SK-MEL-5 (cell line): ENCODE measurements around the gene TRABD. TPM values are rescaled to one million over a fixed set of nuclear protein-coding genes. Genes with fewer than 3 reads are reported as not detected.
A peak's percentile ranks its signal among the peaks of the same experiment; 100 is the strongest.

ENCODE experiments used
- DNase-seq: peaks from one replicate; pipeline ENCODE4 v3.0.0-alpha.2; 2016; ENCODE audit warnings: low read depth, low spot score
- in situ Hi-C: cut with HindIII; loops from 2 replicates; pipeline ENCODE4 v1.10.0; 2016; ENCODE audit warnings: low sequenced_read_pairs, high pct_unique_total_duplicates, low pct_unique_long_range_greater_than_20kb
- total RNA-seq: library from RNA; depleted of rRNA; stranded (reverse); fragments of >200 nt; shearing (Covaris generic); gene quantifications from 2 replicates; pipeline ENCODE4 v1.2.3, GENCODE V29; 2014; rRNA removed

TRABD gene
- total RNA-seq, 1 experiment from 2014 or later: 29.6 TPM

GRCh38 chr22:50238755-50239154 is 53.0 kb downstream of the TRABD start:
- in situ Hi-C loops: no loop called here

GRCh38 chr22:50242406-50242949 is 56.8 kb downstream of the TRABD start:
- DNase-seq: no peak
- in situ Hi-C loops: no loop called here

More at GRCh38 chr22:50238755-50239154, 53.0 kb downstream of the TRABD start:
- no peak for DNase-seq

GRCh38 chr22:50243685-50244419 is 58.1 kb downstream of the TRABD start:
- no peak for DNase-seq
- in situ Hi-C loops: no loop called here

- peak; percentile 91 for DNase-seq
- in situ Hi-C loops: no loop called here
Observed at GRCh38 chr22:50244420-50245213, 58.9 kb downstream of the TRABD start, which contains the start of gene TUBGCP6. Gene TUBGCP6, minus strand, starts transcription at chr22:50245023. Its CDS starts 564 bp downstream, at chr22:50244459.

- in situ Hi-C loops: no loop called here
- DNase-seq: no peak
Observed at GRCh38 chr22:50245214-50246072, 59.7 kb downstream of the TRABD start.

GRCh38 chr22:50246242-50247175 is 60.8 kb downstream of the TRABD start:
- DNase-seq: no peak
- in situ Hi-C loops: no loop called here

GRCh38 chr22:50247748-50248147 is 62.0 kb downstream of the TRABD start:
- DNase-seq: peak; percentile 76
- in situ Hi-C loops: no loop called here

- DNase-seq: no peak
- in situ Hi-C loops: no loop called here
Observed at GRCh38 chr22:50248196-50249081, 62.7 kb downstream of the TRABD start.

Other genes with a start within 250 kb of the TRABD start
- gene PIM3, start 225.1 kb upstream of the TRABD start, total RNA-seq: 108 and 120 TPM in 2 replicates
- not detected in 2 replicates for gene IL17REL, start 173.1 kb upstream of the TRABD start, total RNA-seq
- not detected in 2 replicates for gene TTLL8, start 127.6 kb upstream of the TRABD start, total RNA-seq
- gene MLC1, start 100.5 kb upstream of the TRABD start, total RNA-seq: not detected in 2 replicates
- gene MOV10L1, start 95.9 kb upstream of the TRABD start, total RNA-seq: 0.08 TPM in 1 of 2 replicates, not detected in the other
- 0.98 and 1.7 TPM in 2 replicates for gene PANX2, start 15.2 kb upstream of the TRABD start, total RNA-seq
- gene SELENOO, start 15.1 kb downstream of the TRABD start, total RNA-seq: 43.2 and 43.8 TPM in 2 replicates
- gene TUBGCP6, start 59.1 kb downstream of the TRABD start, total RNA-seq: 14.5 and 15.0 TPM in 2 replicates
- 7.2 and 10.2 TPM in 2 replicates for gene HDAC10, start 65.4 kb downstream of the TRABD start, total RNA-seq
- gene MAPK12, start 75.8 kb downstream of the TRABD start, total RNA-seq: 10.9 and 14.1 TPM in 2 replicates
- gene MAPK11, start 84.5 kb downstream of the TRABD start, total RNA-seq: 6.1 and 6.7 TPM in 2 replicates
- gene PLXNB2, start 121.7 kb downstream of the TRABD start, total RNA-seq: 31.2 and 40.5 TPM in 2 replicates
- 0.59 and 0.66 TPM in 2 replicates for gene DENND6B, start 141.1 kb downstream of the TRABD start, total RNA-seq
- gene PPP6R2, start 157.4 kb downstream of the TRABD start, total RNA-seq: 67.7 and 74.7 TPM in 2 replicates